Stimulated activated CD8-positive, alpha-beta memory T cell treated with anti-CD3 and anti-CD28 coated beads, Interleukin-4, amount 100 ng/mL, for 1 hour (primary cell): ENCODE measurements around the gene KCNIP2.

Experiments
- DNase-seq, 2 donors: peaks; one replicate each; pipeline ENCODE4 v3.0.0-alpha.2; 2020; ENCODE audit warnings: low read depth in 2 of 2, low spot score in 1 of 2

Gene KCNIP2

GRCh38 chr10:101783736-101784118 is 59.9 kb downstream of the KCNIP2 start:
- DNase-seq = no peak

- peak; percentile 61 to 65 for DNase-seq
These were observed 60.5 kb downstream of the KCNIP2 start, which contains the start of gene NPM3 for GRCh38 chr10:101782811-101783735. NPM3 (minus strand) TSS chr10:101783446; CDS start chr10:101783390, 56 bp downstream.

GRCh38 chr10:101781984-101782810 is 61.4 kb downstream of the KCNIP2 start:
- DNase-seq = no peak

GRCh38 chr10:101781655-101781983 is 62.0 kb downstream of the KCNIP2 start:
- no peak for DNase-seq

GRCh38 chr10:101780818-101781654 is 62.6 kb downstream of the KCNIP2 start:
- peak in 1 of 2 donors; percentile 48 for DNase-seq

- no peak for DNase-seq
These were observed 63.3 kb downstream of the KCNIP2 start for GRCh38 chr10:101780187-101780817.

- DNase-seq = peak; percentile 69 to 75
These were observed 63.9 kb downstream of the KCNIP2 start for GRCh38 chr10:101779544-101780186.

- no peak for DNase-seq
These were observed 64.6 kb downstream of the KCNIP2 start for GRCh38 chr10:101778781-101779543.

GRCh38 chr10:101778151-101778780 is 65.3 kb downstream of the KCNIP2 start:
- no peak for DNase-seq

GRCh38 chr10:101777619-101778145 is 65.9 kb downstream of the KCNIP2 start:
- no peak for DNase-seq

- no peak for DNase-seq
These were observed 67.3 kb downstream of the KCNIP2 start for GRCh38 chr10:101776161-101776817.
